GM12878 (cell line): ENCODE measurements around the gene PRKCE. TPM values are rescaled to one million over a fixed set of nuclear protein-coding genes. Genes with fewer than 3 reads are reported as not detected.
A peak's percentile ranks its signal among the peaks of the same experiment; 100 is the strongest.

Experiments used
- ATAC-seq: fragments of 200-7000 bp; cut with Tn5 transposase; 3 replicates; pipeline ENCODE4 v1.9.1; 2020; ENCODE audit warnings: mild to moderate bottlenecking, moderate library complexity
- BruUV-seq: library from RNA; stranded (reverse); fragments of 400-500 nt; replicated peaks from 2 replicates; lab custom pipeline; 2021; lab: Mats Ljungman, UMichigan
- CTCF ChIA-PET: fragments of 300-600 bp; sonication (Branson Sonifier 250); formaldehyde crosslinking; extraction: SDS; loops from one replicate; lab custom pipeline; 2021; ENCODE audit warnings: inconsistent platforms; lab: Yijun Ruan, JAX
- POLR2A ChIA-PET: fragments of 350-600 bp; formaldehyde crosslinking; extraction: SDS; loops from one replicate; lab custom pipeline; 2021; ENCODE audit warnings: inconsistent platforms; lab: Charles Lee
- RAD21 ChIA-PET: fragments of 300-600 bp; sonication (Branson Sonifier 250); formaldehyde crosslinking; loops from one replicate; lab custom pipeline; 2023; ENCODE audit warnings: antibody characterized with exemption; ENCODE audit not compliant: unreplicated experiment; lab: Charles Lee
- SMC1A ChIA-PET: fragments of 300-600 bp; sonication (Branson Sonifier 250); formaldehyde crosslinking; loops from one replicate; lab custom pipeline; 2023; ENCODE audit not compliant: unreplicated experiment, uncharacterized antibody; lab: Charles Lee
- DNase-seq: peaks from one replicate; pipeline ENCODE4 v3.0.0-alpha.2; 2011; ENCODE audit warnings: low read depth, low spot score
- FAIRE-seq: peaks from 3 replicates; lab custom pipeline; 2011; peaks lifted over from hg19 to GRCh38; lab: Jason Lieb, UNC
- H2AFZ ChIP-seq: 2 replicates; pipeline ENCODE4 v1.6.0; 2011; ENCODE audit warnings: low read depth, low read length, control low read depth; ENCODE audit not compliant: control insufficient read depth
- H3K27ac ChIP-seq: 2 replicates; pipeline ENCODE4 v1.5.1; 2011; ENCODE audit warnings: control low read depth; ENCODE audit not compliant: control insufficient read depth, insufficient read depth
- H3K27me3 ChIP-seq, 2 experiments: replicated peaks in 1 of 2; 2 replicates each; pipeline versions ENCODE4 v1.6.0 to v1.6.1; 2011; ENCODE audit warnings: low read length in 1 of 2; ENCODE audit not compliant: control insufficient read depth in 2 of 2, insufficient read depth in 2 of 2
- H3K36me3 ChIP-seq, 2 experiments: 2 replicates each; pipeline ENCODE4 v1.5.1; 2011; ENCODE audit warnings: low read length in 1 of 2; ENCODE audit not compliant: control insufficient read depth in 2 of 2, insufficient read depth in 2 of 2
- H3K4me1 ChIP-seq: 2 replicates; pipeline ENCODE4 v1.6.1; 2011; ENCODE audit warnings: mild to moderate bottlenecking, low read length, moderate library complexity, mixed read lengths; ENCODE audit not compliant: control insufficient read depth, insufficient read depth
- H3K4me2 ChIP-seq: 2 replicates; pipeline ENCODE4 v1.6.0; 2011; ENCODE audit warnings: control low read depth; ENCODE audit not compliant: control insufficient read depth, insufficient read depth
- H3K4me3 ChIP-seq: fragments of 200-600 bp; sonication (generic); 2 replicates; pipeline ENCODE4 v1.5.1; 2016
- H3K79me2 ChIP-seq: 2 replicates; pipeline ENCODE4 v1.6.0; 2011; ENCODE audit warnings: low read length; ENCODE audit not compliant: control insufficient read depth, insufficient read depth
- H3K9ac ChIP-seq: 2 replicates; pipeline ENCODE4 v1.8.0; 2011; ENCODE audit warnings: low read length, control low read depth, mixed read lengths; ENCODE audit not compliant: control insufficient read depth, insufficient read depth
- H3K9me3 ChIP-seq: replicated peaks from 3 replicates; pipeline ENCODE4 v1.5.1; 2011; ENCODE audit warnings: mild to moderate bottlenecking, low read length; ENCODE audit not compliant: control insufficient read depth, insufficient read depth
- H4K20me1 ChIP-seq: 2 replicates; pipeline ENCODE4 v1.6.0; 2011; ENCODE audit not compliant: control insufficient read depth, insufficient read depth
- E2F8 ChIP-seq: fragments of 450-650 bp; IDR thresholded peaks from 2 replicates; pipeline ENCODE4 v1.6.1; 2018; ENCODE audit warnings: mild to moderate bottlenecking, low read depth, moderate library complexity; ENCODE audit not compliant: partially characterized antibody
- EGR1 ChIP-seq, 2 experiments: IDR thresholded peaks; 1 replicate in 1 of 2; 2 replicates in 1 of 2; pipeline ENCODE4 v1.6.1; 2011 to 2012; ENCODE audit warnings: low read depth in 2 of 2, low read length in 2 of 2, borderline replicate concordance in 1 of 2, mild to moderate bottlenecking in 1 of 2, moderate library complexity in 1 of 2
- ELK1 ChIP-seq: IDR thresholded peaks from 2 replicates; pipeline ENCODE4 v1.6.1; 2012; ENCODE audit warnings: low read depth, low read length, improper control_type of control experiment
- HDGF ChIP-seq: fragments of 450-650 bp; IDR thresholded peaks from 2 replicates; pipeline ENCODE4 v1.6.1; 2016; ENCODE audit warnings: antibody characterized with exemption
- IKZF1 ChIP-seq: fragments of 450-650 bp; conservative IDR thresholded peaks from 2 replicates; pipeline ENCODE4 v1.6.1; 2017; ENCODE audit warnings: antibody characterized with exemption, mild to moderate bottlenecking
- IRF5 ChIP-seq: fragments of 450-650 bp; IDR thresholded peaks from 2 replicates; pipeline ENCODE4 v1.6.1; 2017; ENCODE audit warnings: borderline replicate concordance
- SIN3A ChIP-seq: IDR thresholded peaks from 2 replicates; pipeline ENCODE4 v1.6.1; 2012; ENCODE audit warnings: low read depth, low read length, improper control_type of control experiment
- TBL1XR1 ChIP-seq: IDR thresholded peaks from 2 replicates; pipeline ENCODE4 v1.6.1; 2012; ENCODE audit warnings: low read depth, low read length, improper control_type of control experiment
- USF1 ChIP-seq: IDR thresholded peaks from 2 replicates; pipeline ENCODE4 v1.6.1; 2011; ENCODE audit warnings: borderline replicate concordance, low read depth, mild to moderate bottlenecking, moderate library complexity, mixed read lengths, low read length; ENCODE audit not compliant: insufficient read depth; ENCODE audit errors: extremely low read length
- ZBTB33 ChIP-seq: fragments of 450-650 bp; IDR thresholded peaks from 2 replicates; pipeline ENCODE4 v1.6.1; 2017; ENCODE audit warnings: mild to moderate bottlenecking
- ZNF24 ChIP-seq: fragments of 450-650 bp; IDR thresholded peaks from 2 replicates; pipeline ENCODE4 v1.6.1; 2017; ENCODE audit warnings: antibody characterized with exemption, mild to moderate bottlenecking
- ZSCAN29 ChIP-seq: fragments of 450-650 bp; IDR thresholded peaks from 2 replicates; pipeline ENCODE4 v1.6.1; 2017; ENCODE audit warnings: mild to moderate bottlenecking, moderate library complexity
- WGBS: methylation state at CpG from one replicate; pipeline ENCODE4 v1.1.6; 2016; ENCODE audit warnings: low lambda C conversion rate; ENCODE audit not compliant: insufficient replicate concordance, insufficient coverage; ENCODE audit errors: missing lambda C conversion rate; 5-methylcytosine and 5-hydroxymethylcytosine counted together
- in situ Hi-C: fragments of 300-500 bp; cut with MboI; formaldehyde crosslinking; loops from 9 replicates; pipeline ENCODE4 v1.14.3; 2018; ENCODE audit warnings: mixed read lengths
- intact Hi-C: fragments of 100-400 bp; cut with micrococcal nuclease; formaldehyde crosslinking; loops from one replicate; pipeline ENCODE4 v1.14.2; 2022; ENCODE audit not compliant: unreplicated experiment
- polyA plus RNA-seq, 11 experiments: library from polyadenylated mRNA; depleted of rRNA in 4 of 11; unstranded in 6 of 11; stranded (reverse) in 5 of 11; fragments of >200 nt; fragmentation: Nextera tagmentation in 4 of 11; fragmentation: Illumina TruSeq in 1 of 11; extraction: Ambion mirVana in 4 of 11; extraction: Trizol in 1 of 11; gene quantifications; 1 replicate in 1 of 11; 2 replicates in 10 of 11; pipeline versions ENCODE4 v1.2.1 to v1.2.3, GENCODE V29; 2011 to 2016; ENCODE audit warnings: inconsistent platforms in 2 of 11, missing spikeins in 2 of 11, low read depth in 1 of 11
- total RNA-seq, 4 experiments: library from RNA; depleted of rRNA in 3 of 4; stranded (reverse); fragments of >200 nt in 3 of 4; fragmentation: Illumina TruSeq in 1 of 4; extraction: Trizol in 1 of 4; gene quantifications; 2 replicates each; pipeline versions ENCODE4 v1.2.1 to v1.2.3, GENCODE V29; 2013 to 2021

Gene PRKCE
- total and polyA plus RNA-seq, 10 of the 15 experiments (the other 5 are each of a cell fraction or from before 2014, with no cell fraction given), result 2.6 to 28.2 (median 11.3) TPM

- Histone ChIP-seq H4K20me1 (no peaks in the 10 kb centered on the region), H3K36me3 (no peaks in the 10 kb centered on the region; a peak in 2 of 4 replicates), H3K9me3 (no peaks in the 10 kb centered on the region), H3K9ac (no peak overlapping the region), H3K79me2 (no peaks in the 10 kb centered on the region), H2AFZ (no peak overlapping the region), H3K27ac (no peak overlapping the region), H3K4me3 (no peak overlapping the region), H3K27me3 (no peaks in the 10 kb centered on the region), H3K4me1 (no peaks in the 10 kb centered on the region), H3K4me2 (no peak overlapping the region)
- no peak for FAIRE-seq
- intact Hi-C loops (no loop called here), in situ Hi-C loops (no loop called here)
- no TSS peak for BruUV-seq
- ATAC-seq, result peak; percentile 26; the same call in 2 of the 3 replicates
- DNase-seq, result no peak
- ChIA-PET POLR2A (no interaction called here), SMC1A (interaction anchor here (0.7 to 4.5 kb wide), 2 partner anchors 11 to 169 kb away, joined by 3 to 28 read pairs; no protein-coding TSS in a partner anchor), RAD21 (interaction anchor here (0.9 kb wide), 1 partner anchor 12 kb away, joined by 4 read pairs; no protein-coding TSS in a partner anchor), CTCF (no interaction called here)
- WGBS, result 62% methylated on average over 5 of the region's 5 CpGs
- TF ChIP-seq HDGF, result no peak
- TF ChIP-seq E2F8, result no peak
- no peak for TF ChIP-seq ZSCAN29
- no peak for TF ChIP-seq IRF5
- TF ChIP-seq ELK1, result no peak
- TF ChIP-seq TBL1XR1, result no peak
- TF ChIP-seq EGR1 (IDR thresholded peaks at IDR 0.05; ENCODE audit: borderline replicate concordance in 1 of 2, low read depth in 2 of 2, low read length in 2 of 2), result no peak
- TF ChIP-seq USF1, result no peak
- TF ChIP-seq SIN3A, result no peak
- no peak for TF ChIP-seq IKZF1
- no peak for TF ChIP-seq ZBTB33
- TF ChIP-seq ZNF24, result no peak
These were observed 170.8 kb downstream of the PRKCE start for GRCh38 chr2:45822272-45822630.
